Hepatocyte (in vitro differentiated cells): ENCODE measurements around the gene VWA3A. TPM values are rescaled to one million over a fixed set of nuclear protein-coding genes. Genes with fewer than 3 reads are reported as not detected.

Source experiments
- DNase-seq: peaks from one replicate; pipeline ENCODE4 v3.0.0-alpha.2; 2016; ENCODE audit warnings: low spot score
- H2AFZ ChIP-seq: fragments of 200-600 bp; sonication (generic); 2 replicates; pipeline ENCODE4 v1.6.0; 2016; ENCODE audit warnings: antibody characterized with exemption, mild to moderate bottlenecking
- H3K27ac ChIP-seq: fragments of 200-600 bp; sonication (generic); 2 replicates; pipeline ENCODE4 v1.5.1; 2016; ENCODE audit warnings: mild to moderate bottlenecking
- H3K27me3 ChIP-seq: fragments of 200-600 bp; sonication (generic); 2 replicates; pipeline ENCODE4 v1.6.1; 2016
- H3K36me3 ChIP-seq: fragments of 200-600 bp; sonication (generic); replicated peaks from 2 replicates; pipeline ENCODE4 v1.5.1; 2016; ENCODE audit warnings: low read depth; ENCODE audit not compliant: insufficient read depth
- H3K4me1 ChIP-seq: fragments of 200-600 bp; sonication (generic); 2 replicates; pipeline ENCODE4 v1.5.1; 2016; ENCODE audit warnings: mild to moderate bottlenecking, moderate library complexity; ENCODE audit not compliant: insufficient read depth
- H3K4me2 ChIP-seq: fragments of 200-600 bp; sonication (generic); 2 replicates; pipeline ENCODE4 v1.6.0; 2016
- H3K4me3 ChIP-seq: fragments of 200-600 bp; sonication (generic); 2 replicates; pipeline ENCODE4 v1.5.1; 2016; ENCODE audit warnings: mild to moderate bottlenecking
- H3K79me2 ChIP-seq: fragments of 200-600 bp; sonication (generic); 2 replicates; pipeline ENCODE4 v1.6.0; 2017; ENCODE audit warnings: mild to moderate bottlenecking
- H3K9me2 ChIP-seq: fragments of 200-600 bp; sonication (generic); replicated peaks from 2 replicates; pipeline ENCODE4 v1.6.0; 2017; ENCODE audit warnings: mild to moderate bottlenecking; ENCODE audit not compliant: insufficient read depth
- H3K9me3 ChIP-seq: fragments of 200-600 bp; sonication (generic); 2 replicates; pipeline ENCODE4 v1.5.1; 2016; ENCODE audit warnings: low read depth, mild to moderate bottlenecking
- H4K20me1 ChIP-seq: fragments of 200-600 bp; sonication (generic); 2 replicates; pipeline ENCODE4 v1.6.0; 2016; ENCODE audit warnings: mild to moderate bottlenecking; ENCODE audit not compliant: insufficient read depth, poor library complexity, severe bottlenecking
- CTCF ChIP-seq: fragments of 200-600 bp; sonication (generic); IDR thresholded peaks from 2 replicates; pipeline ENCODE4 v1.5.1; 2016; ENCODE audit warnings: antibody characterized with exemption, mild to moderate bottlenecking; ENCODE audit not compliant: poor library complexity
- EZH2 ChIP-seq: fragments of 200-600 bp; sonication (generic); IDR thresholded peaks from 2 replicates; pipeline ENCODE4 v1.6.1; 2016; ENCODE audit warnings: antibody characterized with exemption, mild to moderate bottlenecking, borderline replicate concordance
- EZH2phosphoT487 ChIP-seq: fragments of 200-600 bp; sonication (generic); IDR thresholded peaks from one replicate; pipeline ENCODE4 v1.6.1; 2018; ENCODE audit warnings: antibody characterized with exemption, mild to moderate bottlenecking, low read depth, moderate library complexity; ENCODE audit not compliant: unreplicated experiment, severe bottlenecking
- WGBS: methylation state at CpG from one replicate; pipeline ENCODE4 v1.1.6; 2016; ENCODE audit warnings: low lambda C conversion rate; ENCODE audit errors: missing lambda C conversion rate; 5-methylcytosine and 5-hydroxymethylcytosine counted together
- polyA plus RNA-seq: library from polyadenylated mRNA; unstranded; fragments of >200 nt; fragmentation: Nextera tagmentation; extraction: Ambion mirVana; gene quantifications from 2 replicates; pipeline ENCODE4 v1.2.1, GENCODE V29; 2016
- total RNA-seq: library from RNA; depleted of rRNA; stranded (reverse); fragments of >200 nt; gene quantifications from 2 replicates; pipeline ENCODE4 v1.2.3, GENCODE V29; 2014

Gene VWA3A
- total and polyA plus RNA-seq, 2 experiments from 2014 or later: 0.03 TPM; not detected in 1

- Histone ChIP-seq H3K79me2 (no peaks in the 10 kb centered on the region), H3K4me2 (peak overlapping the region; percentile 63), H3K27ac (no peak overlapping the region), H3K4me3 (no peak overlapping the region), H3K4me1 (no peaks in the 10 kb centered on the region), H3K9me2 (no peaks in the 10 kb centered on the region), H3K36me3 (no peaks in the 10 kb centered on the region), H4K20me1 (no peaks in the 10 kb centered on the region), H2AFZ (no peak overlapping the region), H3K27me3 (peaks cover 4% of the 10 kb centered on the region), H3K9me3 (no peaks in the 10 kb centered on the region)
- TF ChIP-seq EZH2phosphoT487 (no peak), EZH2 (no peak), CTCF (peak; percentile 64)
- DNase-seq: peak; percentile 60
- 51% methylated on average over 8 of the region's 8 CpGs for WGBS
Measured at GRCh38 chr16:22098405-22099255, 6.3 kb downstream of the VWA3A start.

- TF ChIP-seq EZH2phosphoT487: no peak
- TF ChIP-seq EZH2: no peak
- TF ChIP-seq CTCF: no peak
- Histone ChIP-seq H3K4me3 (no peak overlapping the region), H3K4me2 (no peak overlapping the region), H4K20me1 (no peaks in the 10 kb centered on the region), H3K9me2 (no peaks in the 10 kb centered on the region), H2AFZ (no peak overlapping the region), H3K79me2 (no peaks in the 10 kb centered on the region), H3K9me3 (no peaks in the 10 kb centered on the region), H3K27me3 (peaks cover 4% of the 10 kb centered on the region), H3K4me1 (no peaks in the 10 kb centered on the region), H3K27ac (no peak overlapping the region), H3K36me3 (no peaks in the 10 kb centered on the region)
- DNase-seq: no peak
- WGBS: 73% methylated on average over 9 of the region's 9 CpGs
Measured at GRCh38 chr16:22099256-22099975, 7.1 kb downstream of the VWA3A start.

- Histone ChIP-seq H4K20me1 (no peaks in the 10 kb centered on the region), H3K9me2 (no peaks in the 10 kb centered on the region), H3K27ac (no peak overlapping the region), H3K27me3 (peaks cover under 1% of the 10 kb centered on the region), H3K4me2 (no peak overlapping the region), H3K4me1 (no peaks in the 10 kb centered on the region), H3K9me3 (no peaks in the 10 kb centered on the region), H3K4me3 (no peak overlapping the region), H2AFZ (no peak overlapping the region), H3K79me2 (no peaks in the 10 kb centered on the region), H3K36me3 (no peaks in the 10 kb centered on the region)
- 77% methylated on average over 1 of the region's 1 CpG for WGBS
- TF ChIP-seq EZH2phosphoT487 (no peak), CTCF (no peak), EZH2 (no peak)
- no peak for DNase-seq
Measured at GRCh38 chr16:22103441-22103840, 11.1 kb downstream of the VWA3A start.
